Measurements from ENCODE around the gene FAM161A.

DNA sequence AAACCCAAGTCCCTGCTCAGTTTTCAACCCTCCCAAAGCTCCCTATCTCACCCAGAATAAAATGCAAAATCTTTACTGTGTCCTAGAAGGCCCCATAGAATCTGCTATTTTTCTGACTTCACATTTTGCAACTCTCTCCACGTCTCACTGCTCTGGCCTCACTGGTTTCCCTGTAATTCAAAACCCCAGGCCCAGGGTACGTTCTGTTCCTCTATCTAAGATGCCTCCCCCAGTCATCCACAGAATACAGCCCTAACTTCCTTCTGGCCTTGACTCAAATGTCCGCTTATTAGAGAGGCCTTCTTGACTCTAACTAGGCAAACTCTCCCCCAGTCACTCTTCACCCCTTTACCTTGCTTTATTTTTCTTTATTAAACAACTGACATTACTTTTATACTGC, 42.0 kb downstream of the FAM161A start:
- TF ChIP-seq, protein P1, sequence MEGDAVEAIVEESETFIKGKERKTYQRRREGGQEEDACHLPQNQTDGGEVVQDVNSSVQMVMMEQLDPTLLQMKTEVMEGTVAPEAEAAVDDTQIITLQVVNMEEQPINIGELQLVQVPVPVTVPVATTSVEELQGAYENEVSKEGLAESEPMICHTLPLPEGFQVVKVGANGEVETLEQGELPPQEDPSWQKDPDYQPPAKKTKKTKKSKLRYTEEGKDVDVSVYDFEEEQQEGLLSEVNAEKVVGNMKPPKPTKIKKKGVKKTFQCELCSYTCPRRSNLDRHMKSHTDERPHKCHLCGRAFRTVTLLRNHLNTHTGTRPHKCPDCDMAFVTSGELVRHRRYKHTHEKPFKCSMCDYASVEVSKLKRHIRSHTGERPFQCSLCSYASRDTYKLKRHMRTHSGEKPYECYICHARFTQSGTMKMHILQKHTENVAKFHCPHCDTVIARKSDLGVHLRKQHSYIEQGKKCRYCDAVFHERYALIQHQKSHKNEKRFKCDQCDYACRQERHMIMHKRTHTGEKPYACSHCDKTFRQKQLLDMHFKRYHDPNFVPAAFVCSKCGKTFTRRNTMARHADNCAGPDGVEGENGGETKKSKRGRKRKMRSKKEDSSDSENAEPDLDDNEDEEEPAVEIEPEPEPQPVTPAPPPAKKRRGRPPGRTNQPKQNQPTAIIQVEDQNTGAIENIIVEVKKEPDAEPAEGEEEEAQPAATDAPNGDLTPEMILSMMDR (IDR thresholded peaks at IDR 0.05; ENCODE audit: low read depth, low read length): no peak
- TF ChIP-seq EZH2phosphoT487 (IDR thresholded peaks at IDR 0.05; ENCODE audit: low read depth): no peak
